H1 (cell line): ENCODE measurements around the gene ANKRD17. TPM values are rescaled to one million over a fixed set of nuclear protein-coding genes. Genes with fewer than 3 reads are reported as not detected.

ENCODE experiments used
- CTCF ChIA-PET: fragments of 300-600 bp; sonication (Branson Sonifier 250); formaldehyde crosslinking; loops from one replicate; lab custom pipeline; 2021; ENCODE audit not compliant: partially characterized antibody; lab: Charles Lee
- POLR2A ChIA-PET: fragments of 300-600 bp; sonication (Branson Sonifier 250); formaldehyde crosslinking; loops from one replicate; lab custom pipeline; 2021; ENCODE audit warnings: inconsistent platforms; ENCODE audit not compliant: partially characterized antibody; lab: Charles Lee
- DNase-seq, 2 experiments: peaks; one replicate each; pipeline versions ENCODE4 v3.0.0 to v3.0.0-alpha.2; 2010 to 2022; ENCODE audit warnings: low spot score in 2 of 2, low read depth in 1 of 2, mixed read lengths in 1 of 2
- FAIRE-seq: peaks from 2 replicates; lab custom pipeline; 2011; peaks lifted over from hg19 to GRCh38; lab: Jason Lieb, UNC
- H2AFZ ChIP-seq: 2 replicates; pipeline ENCODE4 v1.8.1; 2012; ENCODE audit warnings: low read length, inconsistent platforms
- H2AK5ac ChIP-seq: 2 replicates; pipeline ENCODE4 v1.6.1; 2013; ENCODE audit warnings: low read depth, low read length
- H2BK120ac ChIP-seq: replicated peaks from 2 replicates; pipeline ENCODE3; 2013; ENCODE audit warnings: low read depth, low read length, inconsistent platforms
- H2BK12ac ChIP-seq: 2 replicates; pipeline ENCODE4 v1.6.1; 2013; ENCODE audit warnings: low read depth, low read length
- H2BK15ac ChIP-seq: 2 replicates; pipeline ENCODE4 v1.6.1; 2013; ENCODE audit warnings: low read length
- H2BK20ac ChIP-seq: 2 replicates; pipeline ENCODE4 v1.6.1; 2013; ENCODE audit warnings: low read length
- H2BK5ac ChIP-seq: 2 replicates; pipeline ENCODE4 v1.6.1; 2013; ENCODE audit warnings: low read depth, low read length
- H3K14ac ChIP-seq: 2 replicates; pipeline ENCODE4 v1.6.1; 2013; ENCODE audit warnings: inconsistent platforms; ENCODE audit not compliant: insufficient read length
- H3K18ac ChIP-seq: 2 replicates; pipeline ENCODE4 v1.6.1; 2013; ENCODE audit warnings: low read length; ENCODE audit errors: extremely low read depth
- H3K23ac ChIP-seq: 2 replicates; pipeline ENCODE4 v1.6.1; 2013; ENCODE audit warnings: inconsistent platforms; ENCODE audit not compliant: insufficient read length
- H3K23me2 ChIP-seq: 2 replicates; pipeline ENCODE4 v1.6.1; 2013; ENCODE audit warnings: low read depth, low read length
- H3K27ac ChIP-seq: 2 replicates; pipeline ENCODE4 v1.6.1; 2011; ENCODE audit warnings: low read depth, low read length, inconsistent platforms
- H3K27me3 ChIP-seq, 4 experiments: replicated peaks in 1 of 4; 1 replicate in 1 of 4; 2 replicates in 3 of 4; pipeline versions ENCODE4 v1.6.1 to v1.8.1; 2011 to 2013; ENCODE audit warnings: low read length in 3 of 4, mild to moderate bottlenecking in 3 of 4, inconsistent platforms in 2 of 4, mixed read lengths in 2 of 4, moderate library complexity in 1 of 4; ENCODE audit not compliant: control insufficient read depth in 3 of 4, insufficient read depth in 3 of 4; ENCODE audit errors: extremely low read depth in 1 of 4
- H3K36me3 ChIP-seq, 4 experiments: 2 replicates each; pipeline versions ENCODE4 v1.6.1 to v1.8.1; 2011 to 2013; ENCODE audit warnings: mild to moderate bottlenecking in 4 of 4, low read length in 3 of 4, moderate library complexity in 2 of 4, control low read depth in 1 of 4, inconsistent platforms in 1 of 4; ENCODE audit not compliant: insufficient read depth in 4 of 4, control insufficient read depth in 2 of 4
- H3K4ac ChIP-seq: replicated peaks from 2 replicates; pipeline ENCODE3; 2013; ENCODE audit warnings: low read length, low read depth, mixed read lengths, inconsistent platforms; ENCODE audit not compliant: insufficient read length
- H3K4me1 ChIP-seq, 4 experiments: replicated peaks in 1 of 4; 1 replicate in 1 of 4; 2 replicates in 3 of 4; pipeline versions ENCODE4 v1.6.1 to v1.8.1; 2011 to 2013; ENCODE audit warnings: low read length in 3 of 4, inconsistent platforms in 2 of 4, mixed read lengths in 1 of 4; ENCODE audit not compliant: insufficient read depth in 4 of 4, control insufficient read depth in 3 of 4
- H3K4me2 ChIP-seq, 2 experiments: 2 replicates each; pipeline versions ENCODE4 v1.6.1 to v1.8.1; 2011 to 2013; ENCODE audit warnings: low read depth in 2 of 2, low read length in 2 of 2, control low read depth in 1 of 2, inconsistent platforms in 1 of 2, mild to moderate bottlenecking in 1 of 2; ENCODE audit not compliant: insufficient read depth in 1 of 2
- H3K4me3 ChIP-seq, 4 experiments: fragments of 200-600, 300-600 bp in 1 of 4; sonication (generic), shearing (Covaris generic), sonication (Bioruptor Twin) in 1 of 4; 2 replicates each; pipeline versions ENCODE4 v1.5.1 to v1.8.1; 2011 to 2016; ENCODE audit warnings: low read length in 4 of 4, low read depth in 3 of 4, control low read depth in 2 of 4, inconsistent platforms in 2 of 4, mild to moderate bottlenecking in 2 of 4, mixed read lengths in 1 of 4, moderate library complexity in 1 of 4; ENCODE audit not compliant: insufficient read depth in 2 of 4; ENCODE audit errors: extremely low read depth in 1 of 4
- H3K56ac ChIP-seq: replicated peaks from 2 replicates; pipeline ENCODE3; 2013; ENCODE audit warnings: low read depth, mild to moderate bottlenecking, mixed read lengths, low read length, inconsistent platforms; ENCODE audit not compliant: insufficient read length
- H3K79me1 ChIP-seq: 2 replicates; pipeline ENCODE4 v1.6.1; 2013; ENCODE audit warnings: low read depth, low read length, control low read depth
- H3K79me2 ChIP-seq, 2 experiments: 2 replicates each; pipeline versions ENCODE4 v1.6.1 to v1.8.1; 2012 to 2013; ENCODE audit warnings: low read length in 2 of 2, mild to moderate bottlenecking in 2 of 2, inconsistent platforms in 1 of 2; ENCODE audit not compliant: insufficient read depth in 2 of 2, control insufficient read depth in 1 of 2
- H3K9ac ChIP-seq, 4 experiments: replicated peaks in 1 of 4; 1 replicate in 1 of 4; 2 replicates in 3 of 4; pipeline versions ENCODE4 v1.6.1 to v1.8.1; 2011 to 2013; ENCODE audit warnings: low read depth in 3 of 4, low read length in 3 of 4, control low read depth in 2 of 4, mild to moderate bottlenecking in 2 of 4, moderate library complexity in 2 of 4, inconsistent platforms in 1 of 4; ENCODE audit errors: extremely low read depth in 1 of 4
- H3K9me3 ChIP-seq, 2 experiments: 2 replicates each; pipeline versions ENCODE4 v1.6.1 to v1.8.1; 2012 to 2013; ENCODE audit warnings: mild to moderate bottlenecking in 2 of 2, moderate library complexity in 2 of 2, control low read depth in 1 of 2, inconsistent platforms in 1 of 2, low read depth in 1 of 2, low read length in 1 of 2, mixed read lengths in 1 of 2; ENCODE audit not compliant: insufficient read depth in 2 of 2
- H4K20me1 ChIP-seq, 2 experiments: replicated peaks in 1 of 2; 2 replicates each; pipeline versions ENCODE3 to v1.8.1; 2011 to 2013; ENCODE audit warnings: inconsistent platforms in 2 of 2, low read length in 2 of 2, mild to moderate bottlenecking in 1 of 2; ENCODE audit not compliant: insufficient read depth in 2 of 2, control insufficient read depth in 1 of 2
- H4K5ac ChIP-seq: 2 replicates; pipeline ENCODE4 v1.6.1; 2013; ENCODE audit warnings: low read length, low read depth, mixed read lengths, inconsistent platforms; ENCODE audit not compliant: insufficient read length
- H4K8ac ChIP-seq: 2 replicates; pipeline ENCODE4 v1.8.0; 2013; ENCODE audit warnings: mild to moderate bottlenecking, moderate library complexity, low read length, inconsistent platforms; ENCODE audit not compliant: insufficient read depth; ENCODE audit errors: extremely low read depth
- H4K91ac ChIP-seq: replicated peaks from 2 replicates; pipeline ENCODE3; 2013; ENCODE audit warnings: low read length, mixed read lengths, inconsistent platforms; ENCODE audit not compliant: insufficient read length
- GABPA ChIP-seq: IDR thresholded peaks from 2 replicates; pipeline ENCODE4 v1.6.1; 2011; ENCODE audit warnings: mild to moderate bottlenecking, low read length, moderate library complexity, borderline replicate concordance; ENCODE audit not compliant: insufficient read depth
- TEAD4 ChIP-seq: IDR thresholded peaks from 2 replicates; pipeline ENCODE4 v1.6.1; 2012; ENCODE audit warnings: low read depth, low read length, inconsistent platforms, mixed read lengths
- YY1 ChIP-seq: IDR thresholded peaks from 2 replicates; pipeline ENCODE4 v1.6.1; 2011; ENCODE audit warnings: low read depth, mild to moderate bottlenecking, low read length
- WGBS, 2 experiments: shearing (Covaris generic) in 1 of 2; methylation state at CpG; one replicate each; pipeline versions ENCODE4 v1.1.6 to v1.1.7; 2013 to 2015; ENCODE audit warnings: low lambda C conversion rate in 2 of 2, mixed read lengths in 2 of 2, inconsistent platforms in 1 of 2, low coverage in 1 of 2, missing lambda C conversion rate in 1 of 2; ENCODE audit not compliant: insufficient replicate concordance in 2 of 2, insufficient coverage in 1 of 2, insufficient read length in 1 of 2; ENCODE audit errors: extremely low coverage in 1 of 2, missing lambda C conversion rate in 1 of 2; 5-methylcytosine and 5-hydroxymethylcytosine counted together
- polyA plus RNA-seq, 7 experiments: library from polyadenylated mRNA; depleted of rRNA in 3 of 7; stranded (reverse) in 5 of 7; unstranded in 2 of 7; fragments of >200 nt in 5 of 7; fragments of 200-250 nt in 2 of 7; gene quantifications; 1 replicate in 5 of 7; 2 replicates in 1 of 7; 4 replicates in 1 of 7; pipeline versions ENCODE4 v1.2.1 to v1.2.3, GENCODE V29; 2011 to 2013; ENCODE audit warnings: missing spikeins in 2 of 7, mixed read lengths in 2 of 7
- total RNA-seq: library from RNA; stranded (reverse); fragmentation: NEBNext Ultra II Directional; extraction: Animal tissue kit (Norgen Biotek cat#: 25700); gene quantifications from 2 replicates; pipeline ENCODE4 v1.2.1, GENCODE V29; 2021

The ANKRD17 gene
- total and polyA plus RNA-seq, 2 of the 8 experiments (the other 6 are each of a cell fraction or from before 2014, with no cell fraction given): 42.4 to 93.7 TPM

DNA sequence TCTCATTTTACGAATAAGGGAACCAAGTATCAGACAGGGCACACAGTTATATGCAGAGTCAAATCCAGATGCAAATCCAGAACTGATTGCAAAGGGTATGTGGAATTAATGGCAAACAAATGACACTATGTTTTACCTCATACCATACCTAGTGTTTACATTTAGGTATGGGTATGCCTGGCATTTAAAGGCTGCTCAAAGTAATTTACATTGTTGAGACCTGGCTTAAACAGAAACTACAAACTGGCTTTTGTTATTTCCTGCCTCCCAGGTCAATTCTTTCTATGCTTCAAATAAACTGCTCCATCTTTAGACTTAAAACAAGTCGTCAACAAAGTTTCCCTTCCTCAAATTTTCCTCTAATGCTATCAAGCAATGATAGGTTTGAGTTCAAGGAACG is 33.7 kb downstream of the ANKRD17 start:
- Histone ChIP-seq H2AFZ (no peak overlapping the region), H3K9ac (no peak overlapping the region), H4K5ac (no peak overlapping the region), H3K4me3 (peak overlapping the region in 1 of 4 experiments; percentile 5; a peak in 1 of 8 replicates), H4K20me1 (peaks cover 6 to 7% of the 10 kb centered on the region in 2 experiments), H3K79me1 (peaks cover 3% of the 10 kb centered on the region; the same call in 1 of the 2 replicates), H2BK120ac (no peak overlapping the region), H3K23ac (no peak overlapping the region), H3K9me3 (no peaks in the 10 kb centered on the region), H3K27me3 (no peaks in the 10 kb centered on the region), H3K27ac (no peak overlapping the region), H3K56ac (no peak overlapping the region), H3K4me1 (peaks cover 4 to 12% (median 8%) of the 10 kb centered on the region in 4 experiments), H3K14ac (no peak overlapping the region), H3K36me3 (no peaks in the 10 kb centered on the region; a peak in 1 of 8 replicates), H2BK20ac (no peak overlapping the region), H2BK5ac (no peak overlapping the region), H2AK5ac (no peak overlapping the region), H3K4ac (peak overlapping the region; percentile 85), H4K91ac (no peak overlapping the region), H3K18ac (no peak overlapping the region), H2BK15ac (no peak overlapping the region), H3K79me2 (peaks cover 0 to 88% of the 10 kb centered on the region in 2 experiments; a peak in 2 of 4 replicates), H3K4me2 (peak overlapping the region in 1 of 2 experiments; percentile 3; a peak in 1 of 4 replicates), H3K23me2 (no peaks in the 10 kb centered on the region), H2BK12ac (no peak overlapping the region; the same call in 1 of the 2 replicates), H4K8ac (no peak overlapping the region)
- POLR2A ChIA-PET: no interaction called here
- FAIRE-seq: no peak
- CTCF ChIA-PET: no interaction called here
- TF ChIP-seq TEAD4: peak; percentile 44; the same call in 1 of the 2 replicates
- TF ChIP-seq YY1: no peak
- no peak for TF ChIP-seq GABPA
- DNase-seq: no peak
- WGBS, 2 experiments: 78% methylated on average over 3 of the region's 3 CpGs; no CpG with 5 or more reads in 1 of the 2 experiments
